ENCODE data around the gene FBXL17.
"Not testable (repeated sequence)": the region's sequence is repeated elsewhere in the genome, so short reads cannot be mapped to it uniquely, and the experiment has no call there.

- not testable (repeated sequence) for TF ChIP-seq YY1 (IDR thresholded peaks at IDR 0.05; ENCODE audit: borderline replicate concordance in 1 of 3, control insufficient read depth in 1 of 3, extremely low read depth in 1 of 3, insufficient read depth in 3 of 3, insufficient read length in 1 of 3, insufficient replicate concordance in 2 of 3, low read depth in 1 of 3, low read length in 2 of 3); CTCF (IDR thresholded peaks at IDR 0.05 in 2 of 3, conservative IDR thresholded peaks at IDR 0.05 in 1 of 3; ENCODE audit: insufficient read depth in 2 of 3, low read depth in 1 of 3, low read length in 3 of 3); ZNF511 (CRISPR knock-in tag; IDR thresholded peaks at IDR 0.05); SP1 (CRISPR knock-in tag; IDR thresholded peaks at IDR 0.05); ZSCAN29 (IDR thresholded peaks at IDR 0.05); ZNF232 (CRISPR knock-in tag; IDR thresholded peaks at IDR 0.05); PHF8 (IDR thresholded peaks at IDR 0.05; ENCODE audit: borderline replicate concordance, low read length); ZNF609 (CRISPR knock-in tag; IDR thresholded peaks at IDR 0.05; ENCODE audit: borderline replicate concordance)
Observed at GRCh38 chr5:108152854-108153253, 229.0 kb downstream of the FBXL17 start.

All from K562 (cell line).